Naive B cell (primary cell): Measurements from ENCODE around the gene PLEKHJ1. TPM values are rescaled to one million over a fixed set of nuclear protein-coding genes. Genes with fewer than 3 reads are reported as not detected.

Experiments
- ATAC-seq, 2 donors: fragments of 150-1000 bp; cut with Tn5 transposase; 2 replicates each; pipeline ENCODE4 v1.10.0; 2021; ENCODE audit warnings: low read depth in 2 of 2, mild to moderate bottlenecking in 2 of 2, moderate library complexity in 2 of 2
- DNase-seq: peaks from one replicate; pipeline ENCODE4 v3.0.0; 2022
- H3K27ac Mint-ChIP-seq, 6 donors: one replicate each; pipeline ENCODE4 v1.8.0; 2020 to 2022; ENCODE audit warnings: mild to moderate bottlenecking in 6 of 6, mixed read lengths in 6 of 6, moderate library complexity in 5 of 6, inconsistent platforms in 2 of 6
- H3K27me3 Mint-ChIP-seq, 3 donors: one replicate each; pipeline ENCODE4 v1.8.0; 2021 to 2022; ENCODE audit warnings: mixed read lengths in 3 of 3, mild to moderate bottlenecking in 1 of 3
- H3K36me3 Mint-ChIP-seq, 2 donors: one replicate each; pipeline ENCODE4 v1.8.0; 2020 to 2022; ENCODE audit warnings: mixed read lengths in 2 of 2, inconsistent platforms in 1 of 2, mild to moderate bottlenecking in 1 of 2
- H3K4me1 Mint-ChIP-seq, 3 donors: one replicate each; pipeline ENCODE4 v1.8.0; 2020 to 2022; ENCODE audit warnings: mixed read lengths in 3 of 3, inconsistent platforms in 1 of 3, mild to moderate bottlenecking in 1 of 3, moderate library complexity in 1 of 3
- H3K4me3 Mint-ChIP-seq, 8 donors: one replicate each; pipeline ENCODE4 v1.8.0; 2020 to 2022; ENCODE audit warnings: mild to moderate bottlenecking in 8 of 8, mixed read lengths in 8 of 8, moderate library complexity in 8 of 8, inconsistent platforms in 2 of 8
- H3K9me3 Mint-ChIP-seq, 7 donors: one replicate each; pipeline ENCODE4 v1.8.0; 2020 to 2022; ENCODE audit warnings: mixed read lengths in 7 of 7, mild to moderate bottlenecking in 5 of 7, inconsistent platforms in 2 of 7, moderate library complexity in 1 of 7
- polyA plus RNA-seq, 6 donors: library from polyadenylated mRNA; unstranded; fragments of 300-500 nt; fragmentation: Illumina TruSeq; gene quantifications; one replicate each; pipeline ENCODE4 v1.2.3, GENCODE V29; 2021; ENCODE audit warnings: low read depth in 6 of 6

The PLEKHJ1 gene
- polyA plus RNA-seq, 6 donors from 2014 or later: 98.9 to 148 (median 126) TPM

DNA sequence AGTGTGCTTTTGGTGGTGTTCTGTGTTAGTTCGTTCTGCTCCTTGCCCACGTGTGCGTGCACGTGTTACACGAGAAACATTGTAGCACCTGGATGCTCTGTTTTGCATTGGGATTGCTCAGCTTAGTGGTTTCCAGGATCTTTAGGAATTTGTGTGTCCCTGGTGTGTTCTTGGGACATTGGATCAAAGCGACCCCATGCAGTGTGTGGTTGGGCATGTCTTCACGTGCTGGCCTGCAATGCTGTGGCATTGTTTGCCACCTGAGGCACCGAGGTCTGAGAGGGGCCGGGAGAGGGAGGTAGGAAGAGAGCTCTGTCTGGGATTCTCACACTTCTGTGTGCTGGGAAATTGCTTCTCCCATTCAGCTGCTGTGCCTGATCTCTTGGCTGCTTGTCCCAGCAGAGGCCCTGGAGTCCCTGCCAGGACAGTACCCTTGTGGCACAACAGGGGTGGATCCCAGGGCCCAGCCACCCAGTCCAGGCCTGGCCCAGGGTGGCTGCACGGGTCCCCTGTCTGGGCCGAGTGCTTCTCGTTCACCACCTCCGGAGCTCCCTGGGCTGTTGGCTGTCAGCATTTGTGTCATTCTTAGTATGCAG lies 11.3 kb downstream of the PLEKHJ1 start:
- no peaks in the 10 kb centered on the region for H3K9me3 Mint-ChIP-seq
- ATAC-seq: no peak
- DNase-seq: no peak
- peak overlapping the region in 4 of 8 donors; percentile 56 to 78 (median 74) for H3K4me3 Mint-ChIP-seq
- H3K36me3 Mint-ChIP-seq: peaks cover 0 to 7% of the 10 kb centered on the region in 2 donors
- peaks cover 15 to 35% (median 20%) of the 10 kb centered on the region in 3 donors for H3K4me1 Mint-ChIP-seq
- H3K27me3 Mint-ChIP-seq: no peaks in the 10 kb centered on the region
- H3K27ac Mint-ChIP-seq: peak overlapping the region in 5 of 6 donors; percentile 81 to 98 (median 94)

DNA sequence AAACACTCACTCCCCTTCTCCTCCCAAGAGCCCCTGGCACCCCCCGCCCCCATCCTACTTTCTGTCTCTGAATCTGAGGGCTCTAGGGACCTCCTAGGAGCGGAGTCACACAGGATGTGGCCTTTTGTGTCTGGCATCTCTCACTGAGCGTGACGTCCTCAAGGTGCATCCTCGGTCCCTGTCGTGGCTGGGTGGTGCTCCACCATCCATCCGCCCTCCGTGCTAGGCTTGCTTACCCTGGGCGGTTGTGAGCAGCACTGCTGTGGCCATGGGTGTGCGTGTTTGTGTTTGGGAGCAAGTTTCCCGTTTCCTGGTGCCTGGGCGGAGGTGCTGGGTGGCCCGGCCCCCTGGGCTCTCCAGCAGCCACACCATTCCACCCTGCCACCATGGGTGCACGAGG lies 12.2 kb downstream of the PLEKHJ1 start:
- peaks cover 0 to 7% of the 10 kb centered on the region in 2 donors for H3K36me3 Mint-ChIP-seq
- ATAC-seq (peak; percentile 89 to 93), DNase-seq (peak; percentile 70)
- peak overlapping the region; percentile 94 to 98 (median 96) for H3K27ac Mint-ChIP-seq
- H3K9me3 Mint-ChIP-seq: no peaks in the 10 kb centered on the region
- H3K27me3 Mint-ChIP-seq: no peaks in the 10 kb centered on the region
- H3K4me3 Mint-ChIP-seq: peak overlapping the region in 5 of 8 donors; percentile 41 to 76 (median 73)
- H3K4me1 Mint-ChIP-seq: peaks cover 15 to 35% (median 19%) of the 10 kb centered on the region in 3 donors

DNA sequence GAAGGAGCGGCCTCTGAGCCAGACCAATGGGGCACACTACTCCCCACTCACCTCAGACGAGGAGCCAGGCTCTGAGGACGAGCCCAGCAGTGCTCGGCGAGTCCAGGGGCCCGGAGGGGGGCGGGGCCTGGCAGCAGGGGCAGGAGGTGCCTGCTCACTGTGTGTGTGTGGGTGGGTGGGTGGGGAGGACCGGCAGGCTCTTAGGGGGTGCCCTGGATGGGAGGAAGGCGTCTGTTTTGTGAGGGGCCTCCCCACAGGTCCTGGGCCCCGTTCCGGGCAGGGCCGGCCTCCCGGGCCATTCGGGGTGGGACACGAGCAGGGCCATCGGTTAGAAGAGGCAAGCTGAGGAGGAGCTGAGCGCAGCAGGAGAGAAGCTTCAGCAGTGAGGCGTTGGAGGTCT lies 12.7 kb downstream of the PLEKHJ1 start:
- DNase-seq (no peak), ATAC-seq (no peak)
- Mint-ChIP-seq H3K27me3 (no peaks in the 10 kb centered on the region), H3K4me3 (peak overlapping the region in 1 of 8 donors; percentile 73), H3K27ac (peak overlapping the region in 3 of 6 donors; percentile 94 to 98 (median 97)), H3K36me3 (peaks cover 0 to 7% of the 10 kb centered on the region in 2 donors), H3K9me3 (no peaks in the 10 kb centered on the region), H3K4me1 (peaks cover 15 to 35% (median 17%) of the 10 kb centered on the region in 3 donors)

- ATAC-seq: no peak
- no peaks in the 10 kb centered on the region for H3K9me3 Mint-ChIP-seq
- no peak overlapping the region for H3K4me3 Mint-ChIP-seq
- H3K27me3 Mint-ChIP-seq: no peaks in the 10 kb centered on the region
- H3K27ac Mint-ChIP-seq: peak overlapping the region in 1 of 6 donors; percentile 88
- peaks cover 15 to 39% (median 17%) of the 10 kb centered on the region in 3 donors for H3K4me1 Mint-ChIP-seq
- H3K36me3 Mint-ChIP-seq: peaks cover 0 to 13% of the 10 kb centered on the region in 2 donors
- no peak for DNase-seq
Measured at GRCh38 chr19:2221918-2222317, 14.2 kb downstream of the PLEKHJ1 start.

DNA sequence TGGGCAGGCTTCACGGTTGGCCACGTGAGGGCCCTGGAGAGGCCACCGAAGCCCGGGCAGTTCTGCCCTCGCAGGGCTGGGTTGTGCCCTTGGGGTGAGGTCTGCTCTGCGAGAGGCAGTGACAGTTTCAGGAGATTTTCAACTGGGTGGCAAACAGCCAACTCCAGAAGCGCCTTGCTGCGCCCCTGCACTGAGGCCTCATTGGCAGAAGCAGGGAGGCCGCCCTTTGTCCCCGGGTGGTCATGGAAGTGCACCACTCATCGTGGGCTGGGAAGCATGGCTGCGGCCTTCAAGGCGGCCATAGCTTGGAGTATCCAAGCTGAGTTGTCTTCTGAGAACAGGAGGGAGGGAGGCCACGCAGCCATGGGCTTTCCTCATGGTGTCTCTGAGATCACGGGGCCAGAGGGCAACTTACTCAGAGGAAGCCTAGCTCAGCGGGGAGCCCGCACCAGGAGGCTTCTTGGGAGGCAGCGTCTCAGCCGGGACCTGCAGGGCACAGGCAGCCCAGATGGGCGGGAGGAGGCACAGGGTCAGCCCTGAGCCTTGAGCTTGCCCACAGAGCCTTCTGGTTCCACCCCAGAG lies 14.8 kb downstream of the PLEKHJ1 start:
- Mint-ChIP-seq H3K4me1 (peaks cover 15 to 42% (median 17%) of the 10 kb centered on the region in 3 donors), H3K9me3 (no peaks in the 10 kb centered on the region), H3K27ac (peak overlapping the region in 1 of 6 donors; percentile 16), H3K27me3 (no peaks in the 10 kb centered on the region), H3K4me3 (no peak overlapping the region), H3K36me3 (peaks cover 0 to 16% of the 10 kb centered on the region in 2 donors)
- no peak for ATAC-seq
- no peak for DNase-seq

DNA sequence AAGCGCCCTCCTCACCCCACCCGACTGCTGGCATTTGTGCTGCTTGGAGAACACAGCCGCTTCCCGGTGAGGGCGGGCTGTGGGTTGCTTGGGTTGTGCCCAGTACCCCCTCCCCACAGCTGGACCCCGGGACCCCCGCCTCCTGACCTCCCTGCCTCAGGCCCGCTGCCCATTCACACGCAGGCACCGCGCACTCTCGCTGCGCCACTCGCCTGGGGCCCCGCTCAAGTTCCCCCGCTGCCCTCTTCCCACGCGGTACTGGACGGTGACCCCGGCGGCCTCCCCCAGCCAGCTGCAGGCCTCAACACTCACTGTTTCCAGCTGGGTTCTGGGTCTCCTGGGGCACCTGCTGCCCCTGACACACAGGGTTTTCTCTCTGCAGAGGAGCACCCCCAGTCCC lies 16.4 kb downstream of the PLEKHJ1 start:
- DNase-seq: no peak
- Mint-ChIP-seq H3K4me1 (peaks cover 12 to 39% (median 14%) of the 10 kb centered on the region in 3 donors), H3K36me3 (peaks cover 0 to 16% of the 10 kb centered on the region in 2 donors), H3K27ac (peak overlapping the region in 1 of 6 donors; percentile 11), H3K27me3 (no peaks in the 10 kb centered on the region), H3K4me3 (no peak overlapping the region), H3K9me3 (no peaks in the 10 kb centered on the region)
- ATAC-seq: no peak

DNA sequence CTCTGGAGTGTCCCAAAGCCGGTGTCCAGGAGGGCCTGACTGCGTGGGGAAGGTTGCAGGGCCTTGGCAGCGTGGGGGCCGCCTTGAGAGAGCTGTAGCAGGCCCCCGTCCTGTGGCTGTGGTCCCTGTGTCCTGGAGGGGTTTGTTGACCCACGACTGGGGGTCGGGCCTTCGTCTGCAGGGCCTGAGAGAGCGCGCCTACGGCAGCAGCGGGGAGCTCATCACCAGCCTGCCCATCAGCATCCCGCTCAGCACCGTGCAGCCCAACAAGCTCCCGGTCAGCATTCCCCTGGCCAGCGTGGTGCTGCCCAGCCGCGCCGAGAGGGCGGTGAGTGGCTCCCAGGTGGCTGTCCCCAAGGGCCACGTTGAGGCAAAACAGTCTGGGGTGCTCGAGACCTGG lies 18.5 kb downstream of the PLEKHJ1 start:
- DNase-seq (no peak), ATAC-seq (no peak)
- H3K27me3 Mint-ChIP-seq: no peaks in the 10 kb centered on the region
- H3K27ac Mint-ChIP-seq: no peak overlapping the region
- peaks cover 1 to 21% (median 3%) of the 10 kb centered on the region in 3 donors for H3K4me1 Mint-ChIP-seq
- H3K36me3 Mint-ChIP-seq: peaks cover 0 to 9% of the 10 kb centered on the region in 2 donors
- no peaks in the 10 kb centered on the region for H3K9me3 Mint-ChIP-seq
- no peak overlapping the region for H3K4me3 Mint-ChIP-seq

GRCh38 chr19:2216361-2217225 lies 19.5 kb downstream of the PLEKHJ1 start:
- H3K4me3 Mint-ChIP-seq: peak overlapping the region in 1 of 8 donors; percentile 30
- peaks cover 0 to 15% (median 5%) of the 10 kb centered on the region in 3 donors for H3K4me1 Mint-ChIP-seq
- H3K36me3 Mint-ChIP-seq: peaks cover 0 to 13% of the 10 kb centered on the region in 2 donors
- no peaks in the 10 kb centered on the region for H3K27me3 Mint-ChIP-seq
- H3K27ac Mint-ChIP-seq: peak overlapping the region in 2 of 6 donors; percentile 61 to 63
- ATAC-seq (no peak), DNase-seq (no peak)
- H3K9me3 Mint-ChIP-seq: no peaks in the 10 kb centered on the region

DNA sequence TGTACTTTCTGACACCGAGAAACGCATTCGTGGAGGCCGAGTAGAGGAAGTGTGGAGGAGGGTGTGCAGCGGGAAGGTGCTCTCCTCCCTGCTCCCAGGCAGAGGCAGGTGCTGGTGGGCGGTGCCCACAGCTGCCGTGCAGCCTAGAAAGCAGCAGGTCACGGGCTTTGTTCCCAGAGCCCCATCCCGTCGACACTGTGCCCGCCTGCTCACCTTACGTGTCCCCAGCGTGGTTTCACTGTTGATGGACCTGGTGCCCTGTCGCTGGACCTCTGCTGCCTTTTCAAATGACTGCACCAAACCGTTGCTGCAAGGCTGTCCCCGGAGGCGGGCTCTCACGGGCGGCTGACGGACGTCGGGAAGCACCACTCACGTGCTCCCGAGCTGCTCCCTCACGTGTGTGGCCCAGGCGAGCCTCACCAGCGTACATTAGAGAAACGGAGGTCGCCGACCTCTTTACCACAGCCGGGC lies 20.8 kb downstream of the PLEKHJ1 start:
- peaks cover 0 to 17% of the 10 kb centered on the region in 2 donors for H3K36me3 Mint-ChIP-seq
- no peak overlapping the region for H3K4me3 Mint-ChIP-seq
- no peak for DNase-seq
- peaks cover 0 to 15% (median 7%) of the 10 kb centered on the region in 3 donors for H3K4me1 Mint-ChIP-seq
- no peak for ATAC-seq
- peak overlapping the region in 3 of 6 donors; percentile 52 to 61 (median 54) for H3K27ac Mint-ChIP-seq
- H3K27me3 Mint-ChIP-seq: no peaks in the 10 kb centered on the region
- no peaks in the 10 kb centered on the region for H3K9me3 Mint-ChIP-seq

GRCh38 chr19:2214251-2214650 lies 21.9 kb downstream of the PLEKHJ1 start:
- Mint-ChIP-seq H3K4me3 (no peak overlapping the region), H3K36me3 (peaks cover 0 to 17% of the 10 kb centered on the region in 2 donors), H3K4me1 (peaks cover 0 to 15% (median 7%) of the 10 kb centered on the region in 3 donors), H3K9me3 (no peaks in the 10 kb centered on the region), H3K27ac (no peak overlapping the region), H3K27me3 (no peaks in the 10 kb centered on the region)
- ATAC-seq (no peak), DNase-seq (no peak)

- Mint-ChIP-seq H3K9me3 (no peaks in the 10 kb centered on the region), H3K4me1 (peaks cover 0 to 15% (median 7%) of the 10 kb centered on the region in 3 donors), H3K27ac (peak overlapping the region in 1 of 6 donors; percentile 42), H3K4me3 (no peak overlapping the region), H3K27me3 (no peaks in the 10 kb centered on the region), H3K36me3 (peaks cover 0 to 17% of the 10 kb centered on the region in 2 donors)
- DNase-seq: no peak
- ATAC-seq: no peak
Measured at GRCh38 chr19:2213799-2214198, 22.3 kb downstream of the PLEKHJ1 start.

DNA sequence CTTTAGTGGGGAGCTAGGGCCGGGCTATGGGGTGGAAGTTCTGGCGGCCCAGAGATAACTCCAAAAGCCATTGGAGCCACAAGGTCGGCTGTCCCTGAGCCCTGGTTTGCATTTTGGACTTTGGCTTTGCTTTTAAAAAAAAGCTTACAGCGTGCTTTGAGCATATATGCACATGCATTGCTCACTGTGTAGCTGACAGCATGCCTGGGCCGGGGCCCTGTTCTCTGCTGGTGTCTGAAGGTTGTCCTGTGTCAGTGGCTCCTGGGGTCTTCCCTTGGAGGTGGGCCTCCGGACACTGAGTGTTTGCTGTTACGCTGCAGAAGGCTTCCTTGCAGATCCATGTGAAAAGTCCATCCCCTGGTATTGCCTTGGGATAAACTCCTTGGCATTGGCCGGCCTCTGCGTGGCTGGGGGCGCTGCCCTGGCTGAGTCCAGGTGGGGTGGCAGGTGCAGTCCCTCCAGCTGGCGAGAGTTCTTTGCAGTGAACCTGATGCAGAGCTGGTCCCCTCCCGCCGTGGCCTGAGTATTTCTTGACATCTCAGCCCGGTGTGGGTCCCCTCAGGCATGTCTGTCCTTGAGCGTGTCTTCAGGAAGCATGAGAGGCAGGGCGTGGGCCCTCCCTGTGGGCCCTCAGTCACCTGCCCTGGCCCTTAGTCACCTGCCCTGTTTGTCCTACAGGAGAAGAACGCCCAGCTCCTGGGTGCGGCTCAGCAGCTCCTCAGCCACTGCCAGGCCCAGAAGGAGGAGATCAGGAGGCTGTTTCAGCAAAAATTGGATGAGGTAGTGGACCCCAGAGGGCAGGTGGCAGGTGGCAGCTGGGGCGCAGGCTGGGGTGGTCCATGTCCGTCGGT lies 23.0 kb downstream of the PLEKHJ1 start:
- DNase-seq (no peak), ATAC-seq (no peak)
- Mint-ChIP-seq H3K9me3 (no peaks in the 10 kb centered on the region), H3K4me3 (peak overlapping the region in 1 of 8 donors; percentile 3), H3K4me1 (peaks cover 0 to 15% (median 7%) of the 10 kb centered on the region in 3 donors), H3K36me3 (peaks cover 0 to 17% of the 10 kb centered on the region in 2 donors), H3K27ac (peak overlapping the region in 1 of 6 donors; percentile 50), H3K27me3 (no peaks in the 10 kb centered on the region)
